GM12878 (cell line): ENCODE data around the gene SV2B.

Experiments
- CHD1 ChIP-seq: IDR thresholded peaks from 2 replicates; pipeline ENCODE4 v1.6.1; 2012; ENCODE audit warnings: low read depth, low read length, improper control_type of control experiment
- GATAD2B ChIP-seq: fragments of 450-650 bp; conservative IDR thresholded peaks from 2 replicates; pipeline ENCODE4 v1.6.1; 2017; ENCODE audit warnings: low read depth, mild to moderate bottlenecking, moderate library complexity
- NFIC ChIP-seq: IDR thresholded peaks from 2 replicates; pipeline ENCODE4 v1.6.1; 2012; ENCODE audit warnings: low read depth, mild to moderate bottlenecking, inconsistent platforms, low read length, moderate library complexity
- NRF1 ChIP-seq: conservative IDR thresholded peaks from 2 replicates; pipeline ENCODE4 v1.6.1; 2011; ENCODE audit warnings: mild to moderate bottlenecking, low read depth, low read length, improper control_type of control experiment
- POLR2A ChIP-seq: IDR thresholded peaks from 2 replicates; pipeline ENCODE4 v1.6.1; 2011; ENCODE audit warnings: low read depth, mild to moderate bottlenecking, low read length
- POLR2AphosphoS5 ChIP-seq: IDR thresholded peaks from 2 replicates; pipeline ENCODE4 v1.6.1; 2011; ENCODE audit warnings: mild to moderate bottlenecking, low read length, inconsistent platforms
- POU2F2 ChIP-seq: IDR thresholded peaks from 3 replicates; pipeline ENCODE4 v1.6.1; 2011; ENCODE audit warnings: low read depth, mild to moderate bottlenecking, low read length, borderline replicate concordance
- RCOR1 ChIP-seq: conservative IDR thresholded peaks from 2 replicates; pipeline ENCODE4 v1.6.1; 2012; ENCODE audit warnings: low read depth, low read length, improper control_type of control experiment
- TARDBP ChIP-seq: IDR thresholded peaks from 2 replicates; pipeline ENCODE4 v1.6.1; 2016; ENCODE audit warnings: borderline replicate concordance
- TF ChIP-seq, protein P1 (sequence below), 3 experiments: IDR thresholded peaks in 2 of 3; conservative IDR thresholded peaks in 1 of 3; 2 replicates each; pipeline ENCODE4 v1.5.1; 2011; ENCODE audit warnings: low read depth in 3 of 3, low read length in 3 of 3, mild to moderate bottlenecking in 3 of 3, control low read depth in 2 of 3, moderate library complexity in 2 of 3, inconsistent platforms in 1 of 3, mixed read lengths in 1 of 3; ENCODE audit not compliant: control insufficient read depth in 2 of 3, insufficient read depth in 1 of 3; ENCODE audit errors: extremely low read depth in 1 of 3
- TF ChIP-seq, protein P2 (sequence below): fragments of 450-650 bp; IDR thresholded peaks from 2 replicates; pipeline ENCODE4 v1.6.1; 2017; ENCODE audit warnings: antibody characterized with exemption, mild to moderate bottlenecking, moderate library complexity
- TF ChIP-seq, protein P3 (sequence below): fragments of 450-650 bp; IDR thresholded peaks from 2 replicates; pipeline ENCODE4 v1.6.1; 2016; ENCODE audit warnings: mild to moderate bottlenecking, moderate library complexity, borderline replicate concordance
- TF ChIP-seq, protein P4 (sequence below): fragments of 450-650 bp; IDR thresholded peaks from 2 replicates; pipeline ENCODE4 v1.6.1; 2017; ENCODE audit warnings: mild to moderate bottlenecking, moderate library complexity

DNA sequence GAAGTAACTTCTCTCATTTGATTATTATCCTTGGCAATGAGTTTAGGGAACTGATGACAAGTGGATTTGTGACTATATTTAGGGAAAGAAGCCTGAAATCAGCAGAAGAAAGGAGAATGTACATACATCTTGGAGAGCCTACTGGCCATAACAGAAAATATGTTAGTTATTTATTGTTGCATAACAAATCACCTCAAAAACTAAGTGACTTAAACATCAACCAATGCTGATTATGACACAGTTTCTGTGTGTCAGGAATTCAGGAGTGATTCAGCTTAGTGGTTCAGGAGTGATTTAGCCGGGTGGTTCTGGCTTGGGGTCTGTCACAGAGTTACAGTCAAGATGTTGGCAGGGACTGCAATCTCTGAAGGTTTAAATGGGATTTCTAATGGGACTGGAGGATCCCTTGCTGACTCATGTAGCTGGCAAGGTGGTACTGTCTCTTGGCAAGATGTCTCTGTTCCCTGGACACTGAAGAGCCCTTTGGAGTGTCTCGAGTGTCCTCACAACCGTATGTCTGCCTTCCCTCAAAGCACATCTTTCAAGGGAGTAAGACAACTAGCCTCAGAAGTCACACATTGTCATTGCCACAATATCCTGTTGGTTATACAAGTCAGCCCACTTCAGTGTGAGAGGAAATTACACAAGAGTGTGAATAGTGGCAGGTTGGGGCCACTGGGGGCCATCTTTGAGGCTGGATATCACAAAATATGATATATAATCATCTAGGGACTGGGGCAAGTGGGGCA lies 248.9 kb downstream of the SV2B start:
- TF ChIP-seq, protein P1, sequence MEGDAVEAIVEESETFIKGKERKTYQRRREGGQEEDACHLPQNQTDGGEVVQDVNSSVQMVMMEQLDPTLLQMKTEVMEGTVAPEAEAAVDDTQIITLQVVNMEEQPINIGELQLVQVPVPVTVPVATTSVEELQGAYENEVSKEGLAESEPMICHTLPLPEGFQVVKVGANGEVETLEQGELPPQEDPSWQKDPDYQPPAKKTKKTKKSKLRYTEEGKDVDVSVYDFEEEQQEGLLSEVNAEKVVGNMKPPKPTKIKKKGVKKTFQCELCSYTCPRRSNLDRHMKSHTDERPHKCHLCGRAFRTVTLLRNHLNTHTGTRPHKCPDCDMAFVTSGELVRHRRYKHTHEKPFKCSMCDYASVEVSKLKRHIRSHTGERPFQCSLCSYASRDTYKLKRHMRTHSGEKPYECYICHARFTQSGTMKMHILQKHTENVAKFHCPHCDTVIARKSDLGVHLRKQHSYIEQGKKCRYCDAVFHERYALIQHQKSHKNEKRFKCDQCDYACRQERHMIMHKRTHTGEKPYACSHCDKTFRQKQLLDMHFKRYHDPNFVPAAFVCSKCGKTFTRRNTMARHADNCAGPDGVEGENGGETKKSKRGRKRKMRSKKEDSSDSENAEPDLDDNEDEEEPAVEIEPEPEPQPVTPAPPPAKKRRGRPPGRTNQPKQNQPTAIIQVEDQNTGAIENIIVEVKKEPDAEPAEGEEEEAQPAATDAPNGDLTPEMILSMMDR (IDR thresholded peaks at IDR 0.05 in 2 of 3, conservative IDR thresholded peaks at IDR 0.05 in 1 of 3; ENCODE audit: control insufficient read depth in 2 of 3, extremely low read depth in 1 of 3, insufficient read depth in 1 of 3, low read depth in 3 of 3, low read length in 3 of 3) = no peak
- TF ChIP-seq NFIC (no peak), CHD1 (no peak), TARDBP (no peak), POLR2AphosphoS5 (no peak), RCOR1 (no peak), NRF1 (no peak), POLR2A (no peak), POU2F2 (no peak), GATAD2B (no peak)
- TF ChIP-seq, protein P2, sequence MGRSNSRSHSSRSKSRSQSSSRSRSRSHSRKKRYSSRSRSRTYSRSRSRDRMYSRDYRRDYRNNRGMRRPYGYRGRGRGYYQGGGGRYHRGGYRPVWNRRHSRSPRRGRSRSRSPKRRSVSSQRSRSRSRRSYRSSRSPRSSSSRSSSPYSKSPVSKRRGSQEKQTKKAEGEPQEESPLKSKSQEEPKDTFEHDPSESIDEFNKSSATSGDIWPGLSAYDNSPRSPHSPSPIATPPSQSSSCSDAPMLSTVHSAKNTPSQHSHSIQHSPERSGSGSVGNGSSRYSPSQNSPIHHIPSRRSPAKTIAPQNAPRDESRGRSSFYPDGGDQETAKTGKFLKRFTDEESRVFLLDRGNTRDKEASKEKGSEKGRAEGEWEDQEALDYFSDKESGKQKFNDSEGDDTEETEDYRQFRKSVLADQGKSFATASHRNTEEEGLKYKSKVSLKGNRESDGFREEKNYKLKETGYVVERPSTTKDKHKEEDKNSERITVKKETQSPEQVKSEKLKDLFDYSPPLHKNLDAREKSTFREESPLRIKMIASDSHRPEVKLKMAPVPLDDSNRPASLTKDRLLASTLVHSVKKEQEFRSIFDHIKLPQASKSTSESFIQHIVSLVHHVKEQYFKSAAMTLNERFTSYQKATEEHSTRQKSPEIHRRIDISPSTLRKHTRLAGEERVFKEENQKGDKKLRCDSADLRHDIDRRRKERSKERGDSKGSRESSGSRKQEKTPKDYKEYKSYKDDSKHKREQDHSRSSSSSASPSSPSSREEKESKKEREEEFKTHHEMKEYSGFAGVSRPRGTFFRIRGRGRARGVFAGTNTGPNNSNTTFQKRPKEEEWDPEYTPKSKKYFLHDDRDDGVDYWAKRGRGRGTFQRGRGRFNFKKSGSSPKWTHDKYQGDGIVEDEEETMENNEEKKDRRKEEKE = no peak
- TF ChIP-seq, protein P3, sequence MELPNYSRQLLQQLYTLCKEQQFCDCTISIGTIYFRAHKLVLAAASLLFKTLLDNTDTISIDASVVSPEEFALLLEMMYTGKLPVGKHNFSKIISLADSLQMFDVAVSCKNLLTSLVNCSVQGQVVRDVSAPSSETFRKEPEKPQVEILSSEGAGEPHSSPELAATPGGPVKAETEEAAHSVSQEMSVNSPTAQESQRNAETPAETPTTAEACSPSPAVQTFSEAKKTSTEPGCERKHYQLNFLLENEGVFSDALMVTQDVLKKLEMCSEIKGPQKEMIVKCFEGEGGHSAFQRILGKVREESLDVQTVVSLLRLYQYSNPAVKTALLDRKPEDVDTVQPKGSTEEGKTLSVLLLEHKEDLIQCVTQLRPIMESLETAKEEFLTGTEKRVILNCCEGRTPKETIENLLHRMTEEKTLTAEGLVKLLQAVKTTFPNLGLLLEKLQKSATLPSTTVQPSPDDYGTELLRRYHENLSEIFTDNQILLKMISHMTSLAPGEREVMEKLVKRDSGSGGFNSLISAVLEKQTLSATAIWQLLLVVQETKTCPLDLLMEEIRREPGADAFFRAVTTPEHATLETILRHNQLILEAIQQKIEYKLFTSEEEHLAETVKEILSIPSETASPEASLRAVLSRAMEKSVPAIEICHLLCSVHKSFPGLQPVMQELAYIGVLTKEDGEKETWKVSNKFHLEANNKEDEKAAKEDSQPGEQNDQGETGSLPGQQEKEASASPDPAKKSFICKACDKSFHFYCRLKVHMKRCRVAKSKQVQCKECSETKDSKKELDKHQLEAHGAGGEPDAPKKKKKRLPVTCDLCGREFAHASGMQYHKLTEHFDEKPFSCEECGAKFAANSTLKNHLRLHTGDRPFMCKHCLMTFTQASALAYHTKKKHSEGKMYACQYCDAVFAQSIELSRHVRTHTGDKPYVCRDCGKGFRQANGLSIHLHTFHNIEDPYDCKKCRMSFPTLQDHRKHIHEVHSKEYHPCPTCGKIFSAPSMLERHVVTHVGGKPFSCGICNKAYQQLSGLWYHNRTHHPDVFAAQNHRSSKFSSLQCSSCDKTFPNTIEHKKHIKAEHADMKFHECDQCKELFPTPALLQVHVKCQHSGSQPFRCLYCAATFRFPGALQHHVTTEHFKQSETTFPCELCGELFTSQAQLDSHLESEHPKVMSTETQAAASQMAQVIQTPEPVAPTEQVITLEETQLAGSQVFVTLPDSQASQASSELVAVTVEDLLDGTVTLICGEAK = no peak
- TF ChIP-seq, protein P4, sequence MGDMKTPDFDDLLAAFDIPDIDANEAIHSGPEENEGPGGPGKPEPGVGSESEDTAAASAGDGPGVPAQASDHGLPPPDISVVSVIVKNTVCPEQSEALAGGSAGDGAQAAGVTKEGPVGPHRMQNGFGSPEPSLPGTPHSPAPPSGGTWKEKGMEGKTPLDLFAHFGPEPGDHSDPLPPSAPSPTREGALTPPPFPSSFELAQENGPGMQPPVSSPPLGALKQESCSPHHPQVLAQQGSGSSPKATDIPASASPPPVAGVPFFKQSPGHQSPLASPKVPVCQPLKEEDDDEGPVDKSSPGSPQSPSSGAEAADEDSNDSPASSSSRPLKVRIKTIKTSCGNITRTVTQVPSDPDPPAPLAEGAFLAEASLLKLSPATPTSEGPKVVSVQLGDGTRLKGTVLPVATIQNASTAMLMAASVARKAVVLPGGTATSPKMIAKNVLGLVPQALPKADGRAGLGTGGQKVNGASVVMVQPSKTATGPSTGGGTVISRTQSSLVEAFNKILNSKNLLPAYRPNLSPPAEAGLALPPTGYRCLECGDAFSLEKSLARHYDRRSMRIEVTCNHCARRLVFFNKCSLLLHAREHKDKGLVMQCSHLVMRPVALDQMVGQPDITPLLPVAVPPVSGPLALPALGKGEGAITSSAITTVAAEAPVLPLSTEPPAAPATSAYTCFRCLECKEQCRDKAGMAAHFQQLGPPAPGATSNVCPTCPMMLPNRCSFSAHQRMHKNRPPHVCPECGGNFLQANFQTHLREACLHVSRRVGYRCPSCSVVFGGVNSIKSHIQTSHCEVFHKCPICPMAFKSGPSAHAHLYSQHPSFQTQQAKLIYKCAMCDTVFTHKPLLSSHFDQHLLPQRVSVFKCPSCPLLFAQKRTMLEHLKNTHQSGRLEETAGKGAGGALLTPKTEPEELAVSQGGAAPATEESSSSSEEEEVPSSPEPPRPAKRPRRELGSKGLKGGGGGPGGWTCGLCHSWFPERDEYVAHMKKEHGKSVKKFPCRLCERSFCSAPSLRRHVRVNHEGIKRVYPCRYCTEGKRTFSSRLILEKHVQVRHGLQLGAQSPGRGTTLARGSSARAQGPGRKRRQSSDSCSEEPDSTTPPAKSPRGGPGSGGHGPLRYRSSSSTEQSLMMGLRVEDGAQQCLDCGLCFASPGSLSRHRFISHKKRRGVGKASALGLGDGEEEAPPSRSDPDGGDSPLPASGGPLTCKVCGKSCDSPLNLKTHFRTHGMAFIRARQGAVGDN = no peak
